HL-60 (cell line): ENCODE data around the gene RNF223.

Experiments
- DNase-seq, 2 experiments: peaks; one replicate each; pipeline ENCODE4 v3.0.0-alpha.2; 2010 to 2020; ENCODE audit warnings: low read depth in 1 of 2, low spot score in 1 of 2
- H3K27ac ChIP-seq: fragments of 250-450 bp; sonication (Bioruptor Pico); replicated peaks from 2 replicates; pipeline ENCODE4 v1.5.1; 2020; ENCODE audit warnings: mild to moderate bottlenecking, moderate library complexity
- H3K27me3 ChIP-seq: fragments of 250-450 bp; sonication (Bioruptor Pico); 2 replicates; pipeline ENCODE4 v1.5.1; 2021; ENCODE audit warnings: mild to moderate bottlenecking, moderate library complexity; ENCODE audit not compliant: insufficient read depth, poor library complexity, severe bottlenecking
- H3K4me3 ChIP-seq: replicated peaks from 2 replicates; pipeline ENCODE4 v1.5.1; 2011; ENCODE audit warnings: mild to moderate bottlenecking, control low read depth, low read length; ENCODE audit not compliant: insufficient read depth
- CTCF ChIP-seq: IDR thresholded peaks from one replicate; pipeline ENCODE4 v1.5.1; 2011; ENCODE audit warnings: low read length, control low read depth, inconsistent platforms; ENCODE audit not compliant: insufficient read depth
- GABPA ChIP-seq: IDR thresholded peaks from 2 replicates; pipeline ENCODE4 v1.6.1; 2012; ENCODE audit warnings: low read depth
- POLR2AphosphoS5 ChIP-seq: IDR thresholded peaks from 2 replicates; pipeline ENCODE4 v1.6.1; 2012; ENCODE audit warnings: low read depth
- REST ChIP-seq: IDR thresholded peaks from 2 replicates; pipeline ENCODE4 v1.6.1; 2012; ENCODE audit warnings: low read depth; ENCODE audit not compliant: insufficient replicate concordance
- SPI1 ChIP-seq: IDR thresholded peaks from 2 replicates; pipeline ENCODE4 v1.6.1; 2012; ENCODE audit warnings: low read depth, mild to moderate bottlenecking, borderline replicate concordance

Gene RNF223

GRCh38 chr1:1053682-1054081, 20.4 kb downstream of the RNF223 start:
- Histone ChIP-seq H3K27ac (no peak overlapping the region), H3K4me3 (no peak overlapping the region), H3K27me3 (peaks cover 5% of the 10 kb centered on the region)
- TF ChIP-seq GABPA (no peak), POLR2AphosphoS5 (no peak), REST (no peak), CTCF (no peak), SPI1 (no peak)
- DNase-seq, result no peak

- TF ChIP-seq GABPA (no peak), REST (no peak), POLR2AphosphoS5 (no peak), SPI1 (no peak), CTCF (no peak)
- Histone ChIP-seq H3K4me3 (no peak overlapping the region), H3K27ac (no peak overlapping the region), H3K27me3 (peaks cover under 1% of the 10 kb centered on the region)
- DNase-seq, result no peak
Measured at GRCh38 chr1:1053022-1053421, 21.1 kb downstream of the RNF223 start.

- no peak overlapping the region for H3K4me3 ChIP-seq
- no peaks in the 10 kb centered on the region for H3K27me3 ChIP-seq
- no peak overlapping the region for H3K27ac ChIP-seq
- no peak for DNase-seq
- no peak for TF ChIP-seq REST
Measured at GRCh38 chr1:1052003-1052840, 21.9 kb downstream of the RNF223 start.
